ENCODE results near the gene SP140L.

GRCh38 chr2:230362030-230362691, 35.2 kb downstream of the SP140L start:
- no peak for TF ChIP-seq POLR2A (IDR thresholded peaks at IDR 0.05)
- no peak for TF ChIP-seq CTCF (IDR thresholded peaks at IDR 0.05)
